NT2/D1 (cell line): Measurements from ENCODE around the gene ZNF750.

ENCODE experiments used
- YY1 ChIP-seq: IDR thresholded peaks from 2 replicates; pipeline ENCODE4 v1.6.1; 2011; ENCODE audit not compliant: insufficient read length, insufficient read depth
- ZNF274 ChIP-seq: IDR thresholded peaks from 2 replicates; pipeline ENCODE4 v1.6.1; 2011; ENCODE audit warnings: mild to moderate bottlenecking, low read depth, low read length

DNA sequence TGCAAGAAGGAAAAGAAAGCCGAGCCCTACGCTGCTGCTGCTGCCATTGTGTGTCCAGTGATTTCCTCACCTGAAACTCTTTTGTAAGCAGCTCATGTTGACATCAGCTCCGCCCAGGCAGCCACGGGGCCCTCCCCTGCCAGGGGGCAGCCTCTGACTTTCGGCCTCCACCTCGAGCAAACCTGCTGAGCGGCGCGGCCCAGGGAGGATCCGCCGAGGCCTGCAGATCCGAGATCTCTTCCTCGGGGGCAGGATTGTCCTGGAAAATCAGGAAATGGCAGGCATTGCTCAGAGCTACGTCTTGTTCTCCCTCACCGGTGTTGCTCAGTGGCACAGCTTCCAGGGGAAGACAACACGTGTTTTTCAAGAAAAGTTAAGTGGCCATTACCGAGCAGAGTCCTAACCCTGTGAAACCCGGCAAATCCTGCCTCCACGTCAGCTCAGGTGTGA, 35.6 kb upstream of the ZNF750 start:
- no peak for TF ChIP-seq ZNF274
- TF ChIP-seq YY1, result no peak
